Activated CD8-positive, alpha-beta T cell treated with anti-CD3 and anti-CD28 coated beads for 36 hours (primary cell): ENCODE measurements around the gene UBAC2. TPM values are rescaled to one million over a fixed set of nuclear protein-coding genes. Genes with fewer than 3 reads are reported as not detected.
A peak's percentile ranks its signal among the peaks of the same experiment; 100 is the strongest.

Experiments used
- ATAC-seq: fragments of 200-7000 bp; cut with Tn5 transposase; one replicate; pipeline ENCODE4 v1.10.0; 2021; ENCODE audit warnings: mild to moderate bottlenecking, moderate library complexity
- CTCF ChIA-PET: fragments of 350-600 bp; sonication (Branson Sonifier 250); formaldehyde crosslinking; loops from one replicate; lab custom pipeline; 2021; ENCODE audit warnings: antibody characterized with exemption; lab: Charles Lee
- POLR2A ChIA-PET: fragments of 350-600 bp; sonication (Branson Sonifier 250); formaldehyde crosslinking; loops from one replicate; lab custom pipeline; 2021; ENCODE audit warnings: antibody characterized with exemption; lab: Charles Lee
- DNase-seq: peaks from one replicate; pipeline ENCODE4 v3.0.0-alpha.2; 2020
- H3K27ac Mint-ChIP-seq: one replicate; pipeline ENCODE4 v1.8.0; 2021; ENCODE audit warnings: mild to moderate bottlenecking, mixed read lengths
- H3K27me3 Mint-ChIP-seq: one replicate; pipeline ENCODE4 v1.8.0; 2021; ENCODE audit warnings: mixed read lengths
- H3K36me3 Mint-ChIP-seq: one replicate; pipeline ENCODE4 v1.8.0; 2021; ENCODE audit warnings: low read depth, mixed read lengths
- H3K4me1 Mint-ChIP-seq: one replicate; pipeline ENCODE4 v1.8.0; 2021; ENCODE audit warnings: low read depth, mixed read lengths
- H3K4me3 Mint-ChIP-seq: one replicate; pipeline ENCODE4 v1.8.0; 2021; ENCODE audit warnings: mild to moderate bottlenecking, moderate library complexity, mixed read lengths
- H3K9me3 Mint-ChIP-seq: one replicate; pipeline ENCODE4 v1.8.0; 2021; ENCODE audit warnings: mixed read lengths
- intact Hi-C: fragments of 100-400 bp; cut with micrococcal nuclease; formaldehyde crosslinking; loops from one replicate; pipeline ENCODE4 v1.10.0; 2022
- total RNA-seq, 2 experiments: library from RNA; stranded (reverse); gene quantifications; one replicate each; pipeline ENCODE4 v1.2.3, GENCODE V29; 2021
- TF ChIP-seq, protein P1 (sequence below): fragments of 200-600 bp; IDR thresholded peaks from one replicate; pipeline ENCODE4 v1.8.0; 2022; ENCODE audit warnings: antibody characterized with exemption, mild to moderate bottlenecking

The UBAC2 gene
- total RNA-seq, 2 experiments from 2014 or later: 63.7 to 68.4 TPM

GRCh38 chr13:99220199-99220935, 19.7 kb downstream of the UBAC2 start:
- peaks cover 91% of the 10 kb centered on the region for H3K4me1 Mint-ChIP-seq
- intact Hi-C loops: no loop called here
- peaks cover 28% of the 10 kb centered on the region for H3K36me3 Mint-ChIP-seq
- POLR2A ChIA-PET: interaction anchor here (1.2 kb wide), 1 partner anchor 14 kb away, joined by 3 read pairs; no protein-coding TSS in a partner anchor
- peak; percentile 51 for DNase-seq
- ATAC-seq: peak; percentile 49
- H3K27ac Mint-ChIP-seq: peak overlapping the region; percentile 83
- no peaks in the 10 kb centered on the region for H3K27me3 Mint-ChIP-seq
- H3K4me3 Mint-ChIP-seq: peak overlapping the region; percentile 54
- peaks cover 3% of the 10 kb centered on the region for H3K9me3 Mint-ChIP-seq
- TF ChIP-seq, protein P1, sequence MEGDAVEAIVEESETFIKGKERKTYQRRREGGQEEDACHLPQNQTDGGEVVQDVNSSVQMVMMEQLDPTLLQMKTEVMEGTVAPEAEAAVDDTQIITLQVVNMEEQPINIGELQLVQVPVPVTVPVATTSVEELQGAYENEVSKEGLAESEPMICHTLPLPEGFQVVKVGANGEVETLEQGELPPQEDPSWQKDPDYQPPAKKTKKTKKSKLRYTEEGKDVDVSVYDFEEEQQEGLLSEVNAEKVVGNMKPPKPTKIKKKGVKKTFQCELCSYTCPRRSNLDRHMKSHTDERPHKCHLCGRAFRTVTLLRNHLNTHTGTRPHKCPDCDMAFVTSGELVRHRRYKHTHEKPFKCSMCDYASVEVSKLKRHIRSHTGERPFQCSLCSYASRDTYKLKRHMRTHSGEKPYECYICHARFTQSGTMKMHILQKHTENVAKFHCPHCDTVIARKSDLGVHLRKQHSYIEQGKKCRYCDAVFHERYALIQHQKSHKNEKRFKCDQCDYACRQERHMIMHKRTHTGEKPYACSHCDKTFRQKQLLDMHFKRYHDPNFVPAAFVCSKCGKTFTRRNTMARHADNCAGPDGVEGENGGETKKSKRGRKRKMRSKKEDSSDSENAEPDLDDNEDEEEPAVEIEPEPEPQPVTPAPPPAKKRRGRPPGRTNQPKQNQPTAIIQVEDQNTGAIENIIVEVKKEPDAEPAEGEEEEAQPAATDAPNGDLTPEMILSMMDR: no peak
- CTCF ChIA-PET: interaction anchor here (1.2 kb wide), 1 partner anchor 51 kb away, joined by 3 read pairs; no protein-coding TSS in a partner anchor

DNA sequence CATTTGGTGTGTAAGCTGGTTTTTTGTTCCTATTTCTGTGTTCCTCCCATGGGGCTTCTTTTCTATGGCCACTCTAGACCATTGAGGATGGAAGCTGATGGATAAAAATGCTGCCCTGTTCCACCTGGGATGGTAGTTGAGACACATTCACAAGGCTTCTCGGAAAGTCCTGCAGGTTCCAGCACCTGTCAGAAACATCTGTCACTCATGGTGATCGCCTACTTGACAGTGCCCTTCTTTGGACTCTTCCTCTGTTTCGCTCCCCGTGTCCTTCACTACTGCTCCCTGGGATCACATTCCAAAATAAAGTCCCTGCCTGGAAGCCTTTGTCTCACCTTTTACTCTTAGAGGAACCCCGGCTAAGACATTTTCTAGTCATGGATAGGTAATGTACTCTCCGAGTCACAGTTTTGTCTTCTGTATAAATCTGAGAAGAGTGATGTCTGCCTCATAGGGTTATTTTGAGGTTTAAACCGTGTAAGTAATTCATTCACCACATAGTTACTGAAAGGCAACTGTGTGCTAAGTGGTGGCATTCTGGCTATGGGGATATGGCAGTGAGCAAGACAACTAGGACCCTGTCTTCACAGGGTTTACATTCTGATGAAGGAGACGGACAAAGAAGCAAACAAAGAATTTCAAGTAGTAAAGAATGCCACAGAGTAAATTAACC, 21.0 kb downstream of the UBAC2 start:
- no peaks in the 10 kb centered on the region for H3K27me3 Mint-ChIP-seq
- ChIA-PET CTCF (interaction anchor here (1.0 kb wide), 1 partner anchor 45 kb away, joined by 4 read pairs; no protein-coding TSS in a partner anchor), POLR2A (interaction anchor here (0.7 to 1.5 kb wide), 3 partner anchors 17 to 30 kb away, joined by 3 to 9 read pairs (median 3); partner anchors contain the start of gene UBAC2)
- H3K36me3 Mint-ChIP-seq: peaks cover 35% of the 10 kb centered on the region
- TF ChIP-seq, protein P1: no peak
- H3K27ac Mint-ChIP-seq: peak overlapping the region; percentile 81
- H3K9me3 Mint-ChIP-seq: peaks cover 3% of the 10 kb centered on the region
- intact Hi-C loops: no loop called here
- H3K4me1 Mint-ChIP-seq: peaks cover 94% of the 10 kb centered on the region
- DNase-seq: no peak
- ATAC-seq: peak; percentile 18
- H3K4me3 Mint-ChIP-seq: peak overlapping the region; percentile 3

DNA sequence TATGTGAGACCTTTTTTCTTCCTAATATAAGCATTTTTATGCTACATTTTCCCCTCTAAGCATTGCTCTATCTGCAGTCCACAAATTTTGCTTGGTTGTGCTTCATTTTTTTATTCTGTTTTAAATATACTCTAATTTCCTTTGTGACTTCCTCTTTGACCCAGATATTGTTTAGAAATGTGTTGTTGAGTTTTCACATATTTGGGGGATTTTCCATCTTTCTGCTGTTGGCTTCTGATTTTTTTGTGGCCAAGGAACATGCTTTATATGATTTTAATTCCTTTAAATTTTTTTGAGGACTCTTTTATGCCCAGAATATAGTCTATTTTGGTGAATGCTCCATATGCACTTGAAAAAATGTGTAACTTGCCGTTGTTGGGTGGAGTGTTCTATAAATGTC, 22.9 kb downstream of the UBAC2 start:
- H3K36me3 Mint-ChIP-seq: peaks cover 34% of the 10 kb centered on the region
- ChIA-PET CTCF (interaction anchor here (0.7 to 1.6 kb wide), 6 partner anchors 9 to 47 kb away, joined by 3 to 5 read pairs (median 4); partner anchors contain the start of gene UBAC2), POLR2A (interaction anchor here (1.0 kb wide), 1 partner anchor 34 kb away, joined by 3 read pairs; the partner anchor contains the start of gene GPR18)
- DNase-seq: no peak
- H3K4me3 Mint-ChIP-seq: peak overlapping the region; percentile 9
- H3K9me3 Mint-ChIP-seq: peaks cover 3% of the 10 kb centered on the region
- peaks cover 91% of the 10 kb centered on the region for H3K4me1 Mint-ChIP-seq
- TF ChIP-seq, protein P1: no peak
- H3K27ac Mint-ChIP-seq: peak overlapping the region; percentile 81
- no peaks in the 10 kb centered on the region for H3K27me3 Mint-ChIP-seq
- intact Hi-C loops: no loop called here
- ATAC-seq: no peak

GRCh38 chr13:99224021-99224420, 23.4 kb downstream of the UBAC2 start:
- ATAC-seq: peak; percentile 26
- TF ChIP-seq, protein P1: no peak
- H3K4me3 Mint-ChIP-seq: peak overlapping the region; percentile 9
- peak; percentile 31 for DNase-seq
- H3K4me1 Mint-ChIP-seq: peaks cover 91% of the 10 kb centered on the region
- H3K36me3 Mint-ChIP-seq: peaks cover 34% of the 10 kb centered on the region
- H3K9me3 Mint-ChIP-seq: peaks cover 3% of the 10 kb centered on the region
- intact Hi-C loops: no loop called here
- ChIA-PET CTCF (interaction anchor here (0.7 to 1.6 kb wide), 6 partner anchors 8 to 47 kb away, joined by 3 to 5 read pairs (median 4); partner anchors contain the start of gene UBAC2), POLR2A (no interaction called here)
- H3K27ac Mint-ChIP-seq: peak overlapping the region; percentile 81
- no peaks in the 10 kb centered on the region for H3K27me3 Mint-ChIP-seq
